GM23338 (cell line): Measurements from ENCODE around the gene STK24. TPM values are rescaled to one million over a fixed set of nuclear protein-coding genes. Genes with fewer than 3 reads are reported as not detected.

ENCODE experiments used
- ATAC-seq: fragments of 200-7000 bp; cut with Tn5 transposase; 3 replicates; pipeline ENCODE4 v1.9.1; 2020
- DNase-seq: peaks from one replicate; pipeline ENCODE4 v3.0.0-alpha.2; 2015; ENCODE audit warnings: low spot score
- H2AFZ ChIP-seq: fragments of 200-600 bp; sonication (generic); 2 replicates; pipeline ENCODE4 v1.8.0; 2016; ENCODE audit warnings: antibody characterized with exemption, mild to moderate bottlenecking, moderate library complexity
- H3F3A ChIP-seq: fragments of 200-600 bp; sonication (generic); replicated peaks from 2 replicates; pipeline ENCODE4 v1.8.0; 2017; ENCODE audit warnings: antibody characterized with exemption, mixed run types, low read depth
- H3K27ac ChIP-seq: fragments of 200-600 bp; sonication (generic); 2 replicates; pipeline ENCODE4 v1.6.1; 2016; ENCODE audit warnings: low read depth
- H3K27me3 ChIP-seq: fragments of 200-600 bp; sonication (generic); 2 replicates; pipeline ENCODE4 v1.8.0; 2016; ENCODE audit warnings: mild to moderate bottlenecking, mixed run types, moderate library complexity; ENCODE audit not compliant: insufficient read depth
- H3K36me3 ChIP-seq: fragments of 200-600 bp; sonication (generic); 2 replicates; pipeline ENCODE4 v1.8.0; 2016; ENCODE audit warnings: mild to moderate bottlenecking; ENCODE audit not compliant: insufficient read depth
- H3K4me1 ChIP-seq: fragments of 200-600 bp; sonication (generic); 2 replicates; pipeline ENCODE4 v1.8.0; 2016; ENCODE audit warnings: mild to moderate bottlenecking, moderate library complexity; ENCODE audit not compliant: insufficient read depth
- H3K4me2 ChIP-seq: fragments of 200-600 bp; sonication (generic); 2 replicates; pipeline ENCODE4 v1.7.1; 2017; ENCODE audit warnings: mixed run types
- H3K4me3 ChIP-seq: fragments of 200-600 bp; sonication (generic); 2 replicates; pipeline ENCODE4 v1.6.1; 2016; ENCODE audit warnings: mixed run types
- H3K79me2 ChIP-seq: fragments of 200-600 bp; sonication (generic); replicated peaks from 2 replicates; pipeline ENCODE4 v1.8.0; 2017; ENCODE audit warnings: mild to moderate bottlenecking; ENCODE audit not compliant: insufficient read depth
- H3K9me2 ChIP-seq: fragments of 200-600 bp; sonication (generic); 2 replicates; pipeline ENCODE4 v1.8.0; 2017; ENCODE audit not compliant: insufficient read depth
- H4K20me1 ChIP-seq: fragments of 200-600 bp; sonication (generic); replicated peaks from 2 replicates; pipeline ENCODE4 v1.8.0; 2017; ENCODE audit warnings: mild to moderate bottlenecking; ENCODE audit not compliant: insufficient read depth
- H3K27ac Mint-ChIP-seq: 2 replicates; pipeline ENCODE4 v1.8.0; 2020; ENCODE audit warnings: inconsistent platforms, mild to moderate bottlenecking, moderate library complexity, mixed read lengths
- H3K27me3 Mint-ChIP-seq: 3 replicates; pipeline ENCODE4 v1.8.0; 2022; ENCODE audit warnings: low read depth, mild to moderate bottlenecking, moderate library complexity, mixed read lengths, inconsistent platforms; ENCODE audit not compliant: insufficient read depth, poor library complexity
- H3K36me3 Mint-ChIP-seq: 3 replicates; pipeline ENCODE4 v1.8.0; 2021; ENCODE audit warnings: low read depth, mild to moderate bottlenecking, inconsistent platforms, moderate library complexity, mixed read lengths
- H3K4me1 Mint-ChIP-seq: 3 replicates; pipeline ENCODE4 v1.8.0; 2020; ENCODE audit warnings: mild to moderate bottlenecking, inconsistent platforms, mixed read lengths
- H3K4me3 Mint-ChIP-seq: 3 replicates; pipeline ENCODE4 v1.8.0; 2021; ENCODE audit warnings: moderate library complexity, mild to moderate bottlenecking, inconsistent platforms, mixed read lengths
- H3K9me3 Mint-ChIP-seq: 3 replicates; pipeline ENCODE4 v1.8.0; 2020; ENCODE audit warnings: moderate library complexity, mild to moderate bottlenecking, inconsistent platforms, mixed read lengths
- CREB1 ChIP-seq: fragments of 250-450 bp; sonication (Bioruptor Pico); IDR thresholded peaks from 2 replicates; pipeline ENCODE4 v1.5.0; 2020; ENCODE audit warnings: low read depth, mild to moderate bottlenecking, moderate library complexity
- CTCF ChIP-seq, 2 experiments: fragments of 200-600 bp in 1 of 2; sonication (generic) in 1 of 2; conservative IDR thresholded peaks; 2 replicates each; pipeline versions ENCODE4 v1.5.1 to v1.6.1; 2016 to 2017; ENCODE audit warnings: antibody characterized with exemption in 2 of 2, low read depth in 2 of 2, mild to moderate bottlenecking in 2 of 2, moderate library complexity in 1 of 2
- ETS1 ChIP-seq: IDR thresholded peaks from 2 replicates; pipeline ENCODE4 v1.6.1; 2016; ENCODE audit warnings: antibody characterized with exemption
- EZH2 ChIP-seq: fragments of 200-600 bp; sonication (generic); IDR thresholded peaks from one replicate; pipeline ENCODE4 v1.8.0; 2017; ENCODE audit warnings: antibody characterized with exemption, mild to moderate bottlenecking, low read depth; ENCODE audit not compliant: unreplicated experiment
- EZH2phosphoT487 ChIP-seq: fragments of 200-600 bp; sonication (generic); IDR thresholded peaks from one replicate; pipeline ENCODE4 v1.8.1; 2018; ENCODE audit warnings: antibody characterized with exemption; ENCODE audit not compliant: unreplicated experiment
- JUNB ChIP-seq: IDR thresholded peaks from one replicate; pipeline ENCODE4 v1.6.1; 2016; ENCODE audit warnings: antibody characterized with exemption; ENCODE audit not compliant: unreplicated experiment
- NANOG ChIP-seq: IDR thresholded peaks from 2 replicates; pipeline ENCODE4 v1.6.1; 2016; ENCODE audit warnings: antibody characterized with exemption, borderline replicate concordance
- POLR2AphosphoS5 ChIP-seq: IDR thresholded peaks from 2 replicates; pipeline ENCODE4 v1.6.1; 2016; ENCODE audit warnings: antibody characterized with exemption, low read depth
- REST ChIP-seq: IDR thresholded peaks from one replicate; pipeline ENCODE4 v1.6.1; 2018; ENCODE audit warnings: antibody characterized with exemption; ENCODE audit not compliant: unreplicated experiment
- STAT1 ChIP-seq: IDR thresholded peaks from one replicate; pipeline ENCODE4 v1.6.1; 2016; ENCODE audit warnings: antibody characterized with exemption; ENCODE audit not compliant: unreplicated experiment
- ZNF114 ChIP-seq: fragments of 250-450 bp; sonication (Bioruptor Pico); IDR thresholded peaks from 2 replicates; pipeline ENCODE4 v1.5.0; 2020; ENCODE audit warnings: mild to moderate bottlenecking, moderate library complexity
- ZNF331 ChIP-seq: fragments of 250-450 bp; sonication (Bioruptor Pico); IDR thresholded peaks from 2 replicates; pipeline ENCODE4 v1.5.0; 2020; ENCODE audit warnings: low read depth, mild to moderate bottlenecking, moderate library complexity
- ZNF462 ChIP-seq: fragments of 250-450 bp; sonication (Bioruptor Pico); IDR thresholded peaks from 2 replicates; pipeline ENCODE4 v1.5.0; 2020; ENCODE audit warnings: mild to moderate bottlenecking, moderate library complexity
- polyA plus RNA-seq: library from polyadenylated mRNA; unstranded; fragments of >200 nt; fragmentation: Nextera tagmentation; extraction: Ambion mirVana; gene quantifications from 2 replicates; pipeline ENCODE4 v1.2.1, GENCODE V29; 2016
- total RNA-seq: library from RNA; depleted of rRNA; stranded (reverse); fragments of >200 nt; shearing (Covaris generic); gene quantifications from 2 replicates; pipeline ENCODE4 v1.2.3, GENCODE V29; 2014

STK24 gene
- total and polyA plus RNA-seq, 2 experiments from 2014 or later, result 56.5 to 144 TPM

GRCh38 chr13:98471934-98472333, 105.0 kb downstream of the STK24 start:
- Histone ChIP-seq H3F3A (no peaks in the 10 kb centered on the region; the same call in 1 of the 2 replicates), H3K4me2 (no peak overlapping the region), H3K27ac (no peak overlapping the region), H3K36me3 (no peaks in the 10 kb centered on the region; the same call in 1 of the 2 replicates), H2AFZ (no peak overlapping the region), H3K4me3 (no peak overlapping the region), H3K4me1 (peaks cover 15% of the 10 kb centered on the region), H4K20me1 (peaks cover 26% of the 10 kb centered on the region), H3K9me2 (no peaks in the 10 kb centered on the region), H3K27me3 (no peaks in the 10 kb centered on the region), H3K79me2 (peaks cover 58% of the 10 kb centered on the region)
- Mint-ChIP-seq H3K4me1 (peaks cover 32% of the 10 kb centered on the region), H3K4me3 (no peak overlapping the region), H3K9me3 (no peaks in the 10 kb centered on the region), H3K36me3 (peaks cover 42% of the 10 kb centered on the region), H3K27me3 (peaks cover 2% of the 10 kb centered on the region), H3K27ac (no peak overlapping the region)
- TF ChIP-seq REST (no peak), CTCF (conservative IDR thresholded peaks at IDR 0.05; ENCODE audit: low read depth in 2 of 2) (no peak), ZNF462 (CRISPR knock-in tag) (no peak), JUNB (no peak), STAT1 (no peak), ZNF114 (no peak), NANOG (no peak), EZH2 (no peak), ETS1 (no peak), POLR2AphosphoS5 (no peak), EZH2phosphoT487 (no peak), CREB1 (CRISPR knock-in tag) (no peak), ZNF331 (CRISPR knock-in tag) (no peak)
- DNase-seq (no peak), ATAC-seq (no peak)
